ENCODE results near the gene AKAP9.

- TF ChIP-seq POLR2A (IDR thresholded peaks at IDR 0.05) = no peak
- no peak for TF ChIP-seq CTCF (IDR thresholded peaks at IDR 0.05)
Measured at GRCh38 chr7:92044148-92044547, 103.5 kb downstream of the AKAP9 start.
